ENCODE measurements around the gene NDUFS2. TPM values are rescaled to one million over a fixed set of nuclear protein-coding genes. Genes with fewer than 3 reads are reported as not detected.

The NDUFS2 gene
- total RNA-seq, 2 donors from 2014 or later, result 46.4 to 67.2 TPM

- no peaks in the 10 kb centered on the region for H3K9me3 ChIP-seq
- peak; percentile 96 for ATAC-seq
- 0 to 1% methylated on average over 30 to 54 of the region's 54 CpGs for WGBS, 2 donors
- peak within 1 kb of the TSS; percentile 17 to 83 for H3K4me3 ChIP-seq
- H3K27me3 ChIP-seq, result no peaks in the 10 kb centered on the region
- peaks cover 34% of the 10 kb centered on the region for H3K4me1 ChIP-seq
- TF ChIP-seq CTCF (IDR thresholded peaks at IDR 0.05) (peak in 6 of 7 experiments; percentile 5 to 47 (median 34)), POLR2A (IDR thresholded peaks at IDR 0.05) (peak; percentile 48 to 90 (median 77))
- intact Hi-C loops (cut with DNase I), result no loop called here
- H3K36me3 ChIP-seq (replicated peaks in 1 of 2; ENCODE audit: insufficient read depth in 1 of 2, low read depth in 2 of 2), result peaks cover 1 to 5% of the 10 kb centered on the region in 2 donors
- DNase-seq, result peak; percentile 96 to 98 (median 97)
- peak within 1 kb of the TSS; percentile 86 to 91 (median 90) for H3K27ac ChIP-seq
Measured at GRCh38 chr1:161165742-161166668, 36.2 kb upstream of the NDUFS2 start, which contains the start of gene PPOX. Gene PPOX, plus strand, starts transcription at chr1:161166426. Its CDS starts 422 bp downstream, at chr1:161166848.

- no peak for TF ChIP-seq CTCF (IDR thresholded peaks at IDR 0.05)
- no peak for TF ChIP-seq POLR2A (IDR thresholded peaks at IDR 0.05)
- 5 to 12% methylated on average over 19 to 33 of the region's 33 CpGs for WGBS, 2 donors
- no peaks in the 10 kb centered on the region for H3K27me3 ChIP-seq
- peak overlapping the region; percentile 86 to 91 (median 90) for H3K27ac ChIP-seq
- intact Hi-C loops (cut with DNase I), result no loop called here
- peaks cover 9 to 12% of the 10 kb centered on the region in 2 donors for H3K36me3 ChIP-seq (replicated peaks in 1 of 2; ENCODE audit: insufficient read depth in 1 of 2, low read depth in 2 of 2)
- H3K9me3 ChIP-seq, result no peaks in the 10 kb centered on the region
- DNase-seq (peak in 1 of 4 donors; percentile 27), ATAC-seq (no peak)
- H3K4me1 ChIP-seq, result peaks cover 29% of the 10 kb centered on the region
- H3K4me3 ChIP-seq, result peak overlapping the region; percentile 17 to 83
Measured at GRCh38 chr1:161166669-161167548, 35.3 kb upstream of the NDUFS2 start.

GRCh38 chr1:161168906-161169305 lies 33.3 kb upstream of the NDUFS2 start:
- H3K4me3 ChIP-seq, result no peak overlapping the region
- H3K9me3 ChIP-seq, result no peaks in the 10 kb centered on the region
- H3K4me1 ChIP-seq, result peaks cover 39% of the 10 kb centered on the region
- ATAC-seq (no peak), DNase-seq (no peak)
- H3K36me3 ChIP-seq (replicated peaks in 1 of 2; ENCODE audit: insufficient read depth in 1 of 2, low read depth in 2 of 2), result peaks cover 12 to 18% of the 10 kb centered on the region in 2 donors
- TF ChIP-seq POLR2A (IDR thresholded peaks at IDR 0.05), result no peak
- TF ChIP-seq CTCF (IDR thresholded peaks at IDR 0.05), result no peak
- H3K27ac ChIP-seq, result no peak overlapping the region
- intact Hi-C loops (cut with DNase I), result no loop called here
- no peaks in the 10 kb centered on the region for H3K27me3 ChIP-seq
- 83 to 97% methylated on average over 3 to 9 of the region's 9 CpGs for WGBS, 2 donors

- Histone ChIP-seq H3K4me1 (peaks cover 39% of the 10 kb centered on the region), H3K9me3 (no peaks in the 10 kb centered on the region), H3K27me3 (no peaks in the 10 kb centered on the region), H3K27ac (peak overlapping the region in 1 of 4 donors; percentile 39), H3K4me3 (no peak overlapping the region), H3K36me3 (replicated peaks in 1 of 2; ENCODE audit: insufficient read depth in 1 of 2, low read depth in 2 of 2) (peaks cover 12 to 24% of the 10 kb centered on the region in 2 donors)
- DNase-seq (no peak), ATAC-seq (no peak)
- 53 to 58% methylated on average over 5 of the region's 5 CpGs for WGBS, 2 donors
- intact Hi-C loops (cut with DNase I), result no loop called here
- TF ChIP-seq CTCF (IDR thresholded peaks at IDR 0.05) (no peak), POLR2A (IDR thresholded peaks at IDR 0.05) (no peak)
Measured at GRCh38 chr1:161171191-161171590, 31.0 kb upstream of the NDUFS2 start.
